Smooth muscle cell (in vitro differentiated cells): ENCODE results near the gene NDUFS4. TPM values are rescaled to one million over a fixed set of nuclear protein-coding genes. Genes with fewer than 3 reads are reported as not detected.

Experiments used
- DNase-seq: peaks from one replicate; lab custom pipeline; 2025; ENCODE audit not compliant: unreplicated experiment; lab: John Stamatoyannopoulos, UW
- H2AFZ ChIP-seq: fragments of 200-600 bp; sonication (generic); 2 replicates; pipeline ENCODE4 v1.6.0; 2016; ENCODE audit warnings: antibody characterized with exemption, low read depth, mild to moderate bottlenecking
- H3F3A ChIP-seq: fragments of 200-600 bp; sonication (generic); 2 replicates; pipeline ENCODE4 v1.6.0; 2017; ENCODE audit warnings: antibody characterized with exemption, low read depth
- H3K27ac ChIP-seq: fragments of 200-600 bp; sonication (generic); 2 replicates; pipeline ENCODE4 v1.5.1; 2016; ENCODE audit warnings: low read depth, mild to moderate bottlenecking
- H3K27me3 ChIP-seq: fragments of 200-600 bp; sonication (generic); 2 replicates; pipeline ENCODE4 v1.6.1; 2016; ENCODE audit warnings: low read depth, mild to moderate bottlenecking
- H3K36me3 ChIP-seq: fragments of 200-600 bp; sonication (generic); 2 replicates; pipeline ENCODE4 v1.5.1; 2016; ENCODE audit warnings: low read depth
- H3K4me1 ChIP-seq: fragments of 200-600 bp; sonication (generic); 2 replicates; pipeline ENCODE4 v1.5.1; 2016; ENCODE audit warnings: low read depth
- H3K4me2 ChIP-seq: fragments of 200-600 bp; sonication (generic); 2 replicates; pipeline ENCODE4 v1.6.0; 2016; ENCODE audit warnings: mild to moderate bottlenecking
- H3K4me3 ChIP-seq: fragments of 200-600 bp; sonication (generic); 2 replicates; pipeline ENCODE4 v1.5.1; 2016; ENCODE audit warnings: mild to moderate bottlenecking
- H3K79me2 ChIP-seq: fragments of 200-600 bp; sonication (generic); 2 replicates; pipeline ENCODE4 v1.6.0; 2016; ENCODE audit warnings: low read depth, mild to moderate bottlenecking
- H3K9ac ChIP-seq: fragments of 200-600 bp; sonication (generic); 2 replicates; pipeline ENCODE4 v1.6.0; 2016; ENCODE audit warnings: low read depth
- H3K9me3 ChIP-seq: fragments of 200-600 bp; sonication (generic); replicated peaks from 2 replicates; pipeline ENCODE4 v1.5.1; 2016; ENCODE audit warnings: low read depth
- H4K20me1 ChIP-seq: fragments of 200-600 bp; sonication (generic); 2 replicates; pipeline ENCODE4 v1.6.0; 2016; ENCODE audit warnings: low read depth
- CTCF ChIP-seq: fragments of 200-600 bp; sonication (generic); IDR thresholded peaks from 2 replicates; pipeline ENCODE4 v1.5.1; 2017; ENCODE audit warnings: borderline replicate concordance, mild to moderate bottlenecking, antibody characterized with exemption; ENCODE audit not compliant: insufficient read depth, poor library complexity, severe bottlenecking
- WGBS: methylation state at CpG from one replicate; pipeline ENCODE4 v1.1.7; 2016; ENCODE audit warnings: low lambda C conversion rate; 5-methylcytosine and 5-hydroxymethylcytosine counted together
- polyA plus RNA-seq: library from polyadenylated mRNA; unstranded; fragments of >200 nt; fragmentation: Nextera tagmentation; extraction: Ambion mirVana; gene quantifications from 2 replicates; pipeline ENCODE4 v1.2.1, GENCODE V29; 2016
- total RNA-seq: library from RNA; depleted of rRNA; stranded (reverse); fragments of >200 nt; gene quantifications from 2 replicates; pipeline ENCODE4 v1.2.3, GENCODE V29; 2014

NDUFS4 gene
- total and polyA plus RNA-seq, 2 experiments from 2014 or later = 182 to 218 TPM

- 91% methylated on average over 4 of the region's 4 CpGs for WGBS
These were observed 151.9 kb downstream of the NDUFS4 start for GRCh38 chr5:53712327-53712726.

GRCh38 chr5:53713978-53714666 lies 153.7 kb downstream of the NDUFS4 start:
- no peak overlapping the region for H3K4me2 ChIP-seq
- no peaks in the 10 kb centered on the region for H3K36me3 ChIP-seq
- WGBS = 83% methylated on average over 3 of the region's 3 CpGs
- TF ChIP-seq CTCF = no peak
- H3K9ac ChIP-seq = no peak overlapping the region
- no peaks in the 10 kb centered on the region for H3K79me2 ChIP-seq
- no peak for DNase-seq
- H3K4me3 ChIP-seq = no peak overlapping the region
- no peaks in the 10 kb centered on the region for H3K27me3 ChIP-seq
- H3K27ac ChIP-seq = no peak overlapping the region
- no peaks in the 10 kb centered on the region for H3K9me3 ChIP-seq
- no peaks in the 10 kb centered on the region for H4K20me1 ChIP-seq
- H3F3A ChIP-seq = no peaks in the 10 kb centered on the region
- H2AFZ ChIP-seq = no peak overlapping the region
- H3K4me1 ChIP-seq = no peaks in the 10 kb centered on the region

More at GRCh38 chr5:53712327-53712726, 151.9 kb downstream of the NDUFS4 start:
- H3K9ac ChIP-seq = no peak overlapping the region
- no peaks in the 10 kb centered on the region for H3F3A ChIP-seq
- no peak overlapping the region for H2AFZ ChIP-seq
- no peak overlapping the region for H3K4me2 ChIP-seq
- no peaks in the 10 kb centered on the region for H3K9me3 ChIP-seq
- H4K20me1 ChIP-seq = no peaks in the 10 kb centered on the region
- H3K27me3 ChIP-seq = no peaks in the 10 kb centered on the region
- no peaks in the 10 kb centered on the region for H3K4me1 ChIP-seq
- H3K4me3 ChIP-seq = no peak overlapping the region
- H3K27ac ChIP-seq = no peak overlapping the region
- DNase-seq = no peak
- no peaks in the 10 kb centered on the region for H3K79me2 ChIP-seq
- H3K36me3 ChIP-seq = no peaks in the 10 kb centered on the region
- TF ChIP-seq CTCF = no peak

GRCh38 chr5:53714667-53715010 lies 154.2 kb downstream of the NDUFS4 start:
- no peaks in the 10 kb centered on the region for H3F3A ChIP-seq
- no peak for DNase-seq
- no peaks in the 10 kb centered on the region for H3K9me3 ChIP-seq
- no peaks in the 10 kb centered on the region for H3K36me3 ChIP-seq
- no peaks in the 10 kb centered on the region for H4K20me1 ChIP-seq
- H2AFZ ChIP-seq = no peak overlapping the region
- H3K4me3 ChIP-seq = no peak overlapping the region
- H3K27me3 ChIP-seq = no peaks in the 10 kb centered on the region
- TF ChIP-seq CTCF = no peak
- no peaks in the 10 kb centered on the region for H3K79me2 ChIP-seq
- no peak overlapping the region for H3K27ac ChIP-seq
- no peaks in the 10 kb centered on the region for H3K4me1 ChIP-seq
- no peak overlapping the region for H3K9ac ChIP-seq
- H3K4me2 ChIP-seq = no peak overlapping the region

GRCh38 chr5:53726121-53726520 lies 165.7 kb downstream of the NDUFS4 start:
- Histone ChIP-seq H3K4me3 (no peak overlapping the region), H3K4me2 (no peak overlapping the region), H3F3A (no peaks in the 10 kb centered on the region), H3K9ac (no peak overlapping the region), H3K4me1 (no peaks in the 10 kb centered on the region), H3K9me3 (no peaks in the 10 kb centered on the region), H3K36me3 (no peaks in the 10 kb centered on the region), H2AFZ (no peak overlapping the region), H4K20me1 (no peaks in the 10 kb centered on the region), H3K79me2 (no peaks in the 10 kb centered on the region), H3K27ac (no peak overlapping the region), H3K27me3 (no peaks in the 10 kb centered on the region)
- no peak for DNase-seq
- 93% methylated on average over 3 of the region's 3 CpGs for WGBS
- no peak for TF ChIP-seq CTCF
